Astrocyte of the spinal cord (primary cell): ENCODE data around the gene MADD.

Source experiments
- DNase-seq: peaks from one replicate; pipeline ENCODE4 v3.0.0; 2011; ENCODE audit warnings: low read depth, low spot score
- H3K4me3 ChIP-seq: 2 replicates; pipeline ENCODE4 v1.5.1; 2011; ENCODE audit warnings: low read depth, mild to moderate bottlenecking, low read length, moderate library complexity
- CTCF ChIP-seq: IDR thresholded peaks from 2 replicates; pipeline ENCODE4 v1.5.1; 2012; ENCODE audit warnings: low read depth, mild to moderate bottlenecking, low read length, inconsistent platforms
- in situ Hi-C: cut with HindIII; loops from 2 replicates; pipeline ENCODE4 v1.10.0; 2017; ENCODE audit warnings: low sequenced_read_pairs

The MADD gene

GRCh38 chr11:47329431-47329986 is 59.6 kb downstream of the MADD start:
- in situ Hi-C loops: no loop called here
- TF ChIP-seq CTCF: no peak
- no peak overlapping the region for H3K4me3 ChIP-seq
- no peak for DNase-seq

GRCh38 chr11:47329987-47330931 is 60.3 kb downstream of the MADD start:
- peak; percentile 8 for DNase-seq
- in situ Hi-C loops: no loop called here
- no peak overlapping the region for H3K4me3 ChIP-seq
- no peak for TF ChIP-seq CTCF

GRCh38 chr11:47331454-47332302 is 61.7 kb downstream of the MADD start:
- H3K4me3 ChIP-seq: no peak overlapping the region
- TF ChIP-seq CTCF: no peak
- in situ Hi-C loops: no loop called here
- DNase-seq: no peak

- in situ Hi-C loops: no loop called here
- DNase-seq: no peak
- TF ChIP-seq CTCF: no peak
- H3K4me3 ChIP-seq: no peak overlapping the region
These were observed 62.4 kb downstream of the MADD start for GRCh38 chr11:47332303-47332711.

GRCh38 chr11:47332791-47333525 is 63.0 kb downstream of the MADD start:
- in situ Hi-C loops: no loop called here

More at GRCh38 chr11:47332791-47333525, 63.0 kb downstream of the MADD start:
- H3K4me3 ChIP-seq: no peak overlapping the region
- DNase-seq: no peak
- TF ChIP-seq CTCF: no peak
